GM12878 (cell line): Measurements from ENCODE around the gene TRPC1. TPM values are rescaled to one million over a fixed set of nuclear protein-coding genes. Genes with fewer than 3 reads are reported as not detected.

Source experiments
- ATAC-seq: fragments of 200-7000 bp; cut with Tn5 transposase; 3 replicates; pipeline ENCODE4 v1.9.1; 2020; ENCODE audit warnings: mild to moderate bottlenecking, moderate library complexity
- BruUV-seq: library from RNA; stranded (reverse); fragments of 400-500 nt; replicated peaks from 2 replicates; lab custom pipeline; 2021; lab: Mats Ljungman, UMichigan
- CTCF ChIA-PET: fragments of 300-600 bp; sonication (Branson Sonifier 250); formaldehyde crosslinking; extraction: SDS; loops from one replicate; lab custom pipeline; 2021; ENCODE audit warnings: inconsistent platforms; lab: Yijun Ruan, JAX
- POLR2A ChIA-PET: fragments of 350-600 bp; formaldehyde crosslinking; extraction: SDS; loops from one replicate; lab custom pipeline; 2021; ENCODE audit warnings: inconsistent platforms; lab: Charles Lee
- RAD21 ChIA-PET: fragments of 300-600 bp; sonication (Branson Sonifier 250); formaldehyde crosslinking; loops from one replicate; lab custom pipeline; 2023; ENCODE audit warnings: antibody characterized with exemption; ENCODE audit not compliant: unreplicated experiment; lab: Charles Lee
- SMC1A ChIA-PET: fragments of 300-600 bp; sonication (Branson Sonifier 250); formaldehyde crosslinking; loops from one replicate; lab custom pipeline; 2023; ENCODE audit not compliant: unreplicated experiment, uncharacterized antibody; lab: Charles Lee
- DNase-seq: peaks from one replicate; pipeline ENCODE4 v3.0.0-alpha.2; 2011; ENCODE audit warnings: low read depth, low spot score
- FAIRE-seq: peaks from 3 replicates; lab custom pipeline; 2011; peaks lifted over from hg19 to GRCh38; lab: Jason Lieb, UNC
- H2AFZ ChIP-seq: 2 replicates; pipeline ENCODE4 v1.6.0; 2011; ENCODE audit warnings: low read depth, low read length, control low read depth; ENCODE audit not compliant: control insufficient read depth
- H3K27ac ChIP-seq: 2 replicates; pipeline ENCODE4 v1.5.1; 2011; ENCODE audit warnings: control low read depth; ENCODE audit not compliant: control insufficient read depth, insufficient read depth
- H3K27me3 ChIP-seq, 2 experiments: replicated peaks in 1 of 2; 2 replicates each; pipeline versions ENCODE4 v1.6.0 to v1.6.1; 2011; ENCODE audit warnings: low read length in 1 of 2; ENCODE audit not compliant: control insufficient read depth in 2 of 2, insufficient read depth in 2 of 2
- H3K36me3 ChIP-seq, 2 experiments: 2 replicates each; pipeline ENCODE4 v1.5.1; 2011; ENCODE audit warnings: low read length in 1 of 2; ENCODE audit not compliant: control insufficient read depth in 2 of 2, insufficient read depth in 2 of 2
- H3K4me1 ChIP-seq: 2 replicates; pipeline ENCODE4 v1.6.1; 2011; ENCODE audit warnings: mild to moderate bottlenecking, low read length, moderate library complexity, mixed read lengths; ENCODE audit not compliant: control insufficient read depth, insufficient read depth
- H3K4me2 ChIP-seq: 2 replicates; pipeline ENCODE4 v1.6.0; 2011; ENCODE audit warnings: control low read depth; ENCODE audit not compliant: control insufficient read depth, insufficient read depth
- H3K4me3 ChIP-seq: fragments of 200-600 bp; sonication (generic); 2 replicates; pipeline ENCODE4 v1.5.1; 2016
- H3K79me2 ChIP-seq: 2 replicates; pipeline ENCODE4 v1.6.0; 2011; ENCODE audit warnings: low read length; ENCODE audit not compliant: control insufficient read depth, insufficient read depth
- H3K9ac ChIP-seq: 2 replicates; pipeline ENCODE4 v1.8.0; 2011; ENCODE audit warnings: low read length, control low read depth, mixed read lengths; ENCODE audit not compliant: control insufficient read depth, insufficient read depth
- H3K9me3 ChIP-seq: replicated peaks from 3 replicates; pipeline ENCODE4 v1.5.1; 2011; ENCODE audit warnings: mild to moderate bottlenecking, low read length; ENCODE audit not compliant: control insufficient read depth, insufficient read depth
- H4K20me1 ChIP-seq: 2 replicates; pipeline ENCODE4 v1.6.0; 2011; ENCODE audit not compliant: control insufficient read depth, insufficient read depth
- ATF2 ChIP-seq: IDR thresholded peaks from 2 replicates; pipeline ENCODE4 v1.6.1; 2012; ENCODE audit warnings: low read length, inconsistent platforms
- CBX3 ChIP-seq: fragments of 200-600 bp; sonication (generic); IDR thresholded peaks from 2 replicates; pipeline ENCODE4 v1.6.1; 2016; ENCODE audit warnings: low read depth, borderline replicate concordance
- CHD2 ChIP-seq: IDR thresholded peaks from 2 replicates; pipeline ENCODE4 v1.6.1; 2011; ENCODE audit warnings: low read depth, low read length, improper control_type of control experiment, borderline replicate concordance
- CREM ChIP-seq: IDR thresholded peaks from 2 replicates; pipeline ENCODE4 v1.6.1; 2014; ENCODE audit warnings: antibody characterized with exemption, low read depth
- CTCF ChIP-seq, 3 experiments: IDR thresholded peaks in 2 of 3; conservative IDR thresholded peaks in 1 of 3; 2 replicates each; pipeline ENCODE4 v1.5.1; 2011; ENCODE audit warnings: low read depth in 3 of 3, low read length in 3 of 3, mild to moderate bottlenecking in 3 of 3, control low read depth in 2 of 3, moderate library complexity in 2 of 3, inconsistent platforms in 1 of 3, mixed read lengths in 1 of 3; ENCODE audit not compliant: control insufficient read depth in 2 of 3, insufficient read depth in 1 of 3; ENCODE audit errors: extremely low read depth in 1 of 3
- DPF2 ChIP-seq: fragments of 450-650 bp; IDR thresholded peaks from 2 replicates; pipeline ENCODE4 v1.6.1; 2017; ENCODE audit warnings: mild to moderate bottlenecking
- FOS ChIP-seq: IDR thresholded peaks from 3 replicates; pipeline ENCODE4 v1.6.1; 2011; ENCODE audit warnings: borderline replicate concordance; ENCODE audit not compliant: insufficient read length; ENCODE audit errors: extremely low read depth
- NRF1 ChIP-seq: conservative IDR thresholded peaks from 2 replicates; pipeline ENCODE4 v1.6.1; 2011; ENCODE audit warnings: mild to moderate bottlenecking, low read depth, low read length, improper control_type of control experiment
- PBX3 ChIP-seq: IDR thresholded peaks from 2 replicates; pipeline ENCODE4 v1.6.1; 2011; ENCODE audit warnings: mild to moderate bottlenecking, low read depth, low read length, moderate library complexity; ENCODE audit not compliant: insufficient replicate concordance
- RAD21 ChIP-seq: IDR thresholded peaks from 2 replicates; pipeline ENCODE4 v1.6.1; 2011; ENCODE audit warnings: mild to moderate bottlenecking, low read depth, low read length, moderate library complexity; ENCODE audit not compliant: insufficient read depth
- RB1 ChIP-seq: fragments of 450-650 bp; formaldehyde crosslinking; IDR thresholded peaks from 2 replicates; pipeline ENCODE4 v1.6.1; 2017; ENCODE audit warnings: mild to moderate bottlenecking, borderline replicate concordance
- RBBP5 ChIP-seq: fragments of 200-600 bp; sonication (generic); conservative IDR thresholded peaks from 2 replicates; pipeline ENCODE4 v1.6.1; 2016
- RFX5 ChIP-seq: IDR thresholded peaks from 2 replicates; pipeline ENCODE4 v1.6.1; 2011; ENCODE audit warnings: low read depth, low read length, improper control_type of control experiment
- SIN3A ChIP-seq: IDR thresholded peaks from 2 replicates; pipeline ENCODE4 v1.6.1; 2012; ENCODE audit warnings: low read depth, low read length, improper control_type of control experiment
- SPI1 ChIP-seq: IDR thresholded peaks from 2 replicates; pipeline ENCODE4 v1.6.1; 2011; ENCODE audit warnings: low read depth, mild to moderate bottlenecking, low read length, moderate library complexity, borderline replicate concordance; ENCODE audit not compliant: insufficient read depth
- YY1 ChIP-seq: IDR thresholded peaks from 2 replicates; pipeline ENCODE4 v1.6.1; 2011; ENCODE audit warnings: low read depth, mild to moderate bottlenecking, low read length
- ZBTB33 ChIP-seq: fragments of 450-650 bp; IDR thresholded peaks from 2 replicates; pipeline ENCODE4 v1.6.1; 2017; ENCODE audit warnings: mild to moderate bottlenecking
- WGBS: methylation state at CpG from one replicate; pipeline ENCODE4 v1.1.6; 2016; ENCODE audit warnings: low lambda C conversion rate; ENCODE audit not compliant: insufficient replicate concordance, insufficient coverage; ENCODE audit errors: missing lambda C conversion rate; 5-methylcytosine and 5-hydroxymethylcytosine counted together
- in situ Hi-C: fragments of 300-500 bp; cut with MboI; formaldehyde crosslinking; loops from 9 replicates; pipeline ENCODE4 v1.14.3; 2018; ENCODE audit warnings: mixed read lengths
- intact Hi-C: fragments of 100-400 bp; cut with micrococcal nuclease; formaldehyde crosslinking; loops from one replicate; pipeline ENCODE4 v1.14.2; 2022; ENCODE audit not compliant: unreplicated experiment
- polyA plus RNA-seq, 11 experiments: library from polyadenylated mRNA; depleted of rRNA in 4 of 11; unstranded in 6 of 11; stranded (reverse) in 5 of 11; fragments of >200 nt; fragmentation: Nextera tagmentation in 4 of 11; fragmentation: Illumina TruSeq in 1 of 11; extraction: Ambion mirVana in 4 of 11; extraction: Trizol in 1 of 11; gene quantifications; 1 replicate in 1 of 11; 2 replicates in 10 of 11; pipeline versions ENCODE4 v1.2.1 to v1.2.3, GENCODE V29; 2011 to 2016; ENCODE audit warnings: inconsistent platforms in 2 of 11, missing spikeins in 2 of 11, low read depth in 1 of 11
- total RNA-seq, 4 experiments: library from RNA; depleted of rRNA in 3 of 4; stranded (reverse); fragments of >200 nt in 3 of 4; fragmentation: Illumina TruSeq in 1 of 4; extraction: Trizol in 1 of 4; gene quantifications; 2 replicates each; pipeline versions ENCODE4 v1.2.1 to v1.2.3, GENCODE V29; 2013 to 2021

The TRPC1 gene
- total and polyA plus RNA-seq, 10 of the 15 experiments (the other 5 are each of a cell fraction or from before 2014, with no cell fraction given), result 0.05 to 2.9 (median 0.17) TPM

GRCh38 chr3:142828703-142829305 lies 105.0 kb downstream of the TRPC1 start:
- DNase-seq, result peak; percentile 31
- intact Hi-C loops, result loop anchor here (1.0 to 2.0 kb wide), 2 partner anchors 158 to 165 kb away; no protein-coding TSS in a partner anchor
- ChIA-PET POLR2A (no interaction called here), RAD21 (interaction anchor here (0.8 to 3.9 kb wide), 24 partner anchors 9 to 846 kb away, joined by 3 to 43 read pairs (median 4); partner anchors contain the start of gene U2SURP), CTCF (interaction anchor here (0.6 to 6.5 kb wide), 56 partner anchors 8 to 845 kb away, joined by 3 to 136 read pairs (median 4); partner anchors contain the start of gene U2SURP), SMC1A (interaction anchor here (0.8 to 3.7 kb wide), 21 partner anchors 10 to 846 kb away, joined by 3 to 26 read pairs (median 6); partner anchors contain the start of gene U2SURP)
- H3K36me3 ChIP-seq, result no peaks in the 10 kb centered on the region
- no peaks in the 10 kb centered on the region for H4K20me1 ChIP-seq
- no peaks in the 10 kb centered on the region for H3K9me3 ChIP-seq
- H3K4me3 ChIP-seq, result no peak overlapping the region
- no TSS peak for BruUV-seq
- in situ Hi-C loops, result loop anchor here (5.0 kb wide), 1 partner anchor 163 kb away; no protein-coding TSS in a partner anchor
- peak; percentile 84 for FAIRE-seq
- ATAC-seq, result peak; percentile 100
- H2AFZ ChIP-seq, result no peak overlapping the region
- no peaks in the 10 kb centered on the region for H3K79me2 ChIP-seq
- H3K9ac ChIP-seq, result no peak overlapping the region
- no peaks in the 10 kb centered on the region for H3K27me3 ChIP-seq
- WGBS, result 17% methylated on average over 9 of the region's 9 CpGs
- H3K4me2 ChIP-seq, result no peak overlapping the region
- no peak overlapping the region for H3K27ac ChIP-seq
- H3K4me1 ChIP-seq, result no peaks in the 10 kb centered on the region
- TF ChIP-seq DPF2, result no peak
- peak; percentile 16; the same call in 1 of the 2 replicates for TF ChIP-seq NRF1
- peak; percentile 88 to 94 (median 92); a peak in 5 of 6 replicates for TF ChIP-seq CTCF (IDR thresholded peaks at IDR 0.05 in 2 of 3, conservative IDR thresholded peaks at IDR 0.05 in 1 of 3; ENCODE audit: control insufficient read depth in 2 of 3, extremely low read depth in 1 of 3, insufficient read depth in 1 of 3, low read depth in 3 of 3, low read length in 3 of 3)
- TF ChIP-seq RAD21, result peak; percentile 88
- TF ChIP-seq RB1, result peak; percentile 46; the same call in 1 of the 2 replicates
- TF ChIP-seq ATF2, result no peak
- TF ChIP-seq RBBP5, result no peak
- peak; percentile 46; the same call in 1 of the 2 replicates for TF ChIP-seq YY1
- no peak for TF ChIP-seq SPI1
- TF ChIP-seq ZBTB33, result no peak
- TF ChIP-seq RFX5, result no peak
- TF ChIP-seq CBX3, result no peak
- no peak for TF ChIP-seq CHD2
- peak; percentile 8; the same call in 1 of the 2 replicates for TF ChIP-seq CREM
- no peak for TF ChIP-seq FOS
- TF ChIP-seq PBX3, result no peak
- no peak for TF ChIP-seq SIN3A
